NCI-H1694 treated with DMSO at 0.1 percent for 48 hours (cell line): ENCODE results near the gene CDK10.
"Not testable (repeated sequence)": the region's sequence is repeated elsewhere in the genome, so short reads cannot be mapped to it uniquely, and the experiment has no call there.

Source experiments
- DNase-seq: peaks from one replicate; lab custom pipeline; 2025; lab: John Stamatoyannopoulos, UW

CDK10 gene

DNA sequence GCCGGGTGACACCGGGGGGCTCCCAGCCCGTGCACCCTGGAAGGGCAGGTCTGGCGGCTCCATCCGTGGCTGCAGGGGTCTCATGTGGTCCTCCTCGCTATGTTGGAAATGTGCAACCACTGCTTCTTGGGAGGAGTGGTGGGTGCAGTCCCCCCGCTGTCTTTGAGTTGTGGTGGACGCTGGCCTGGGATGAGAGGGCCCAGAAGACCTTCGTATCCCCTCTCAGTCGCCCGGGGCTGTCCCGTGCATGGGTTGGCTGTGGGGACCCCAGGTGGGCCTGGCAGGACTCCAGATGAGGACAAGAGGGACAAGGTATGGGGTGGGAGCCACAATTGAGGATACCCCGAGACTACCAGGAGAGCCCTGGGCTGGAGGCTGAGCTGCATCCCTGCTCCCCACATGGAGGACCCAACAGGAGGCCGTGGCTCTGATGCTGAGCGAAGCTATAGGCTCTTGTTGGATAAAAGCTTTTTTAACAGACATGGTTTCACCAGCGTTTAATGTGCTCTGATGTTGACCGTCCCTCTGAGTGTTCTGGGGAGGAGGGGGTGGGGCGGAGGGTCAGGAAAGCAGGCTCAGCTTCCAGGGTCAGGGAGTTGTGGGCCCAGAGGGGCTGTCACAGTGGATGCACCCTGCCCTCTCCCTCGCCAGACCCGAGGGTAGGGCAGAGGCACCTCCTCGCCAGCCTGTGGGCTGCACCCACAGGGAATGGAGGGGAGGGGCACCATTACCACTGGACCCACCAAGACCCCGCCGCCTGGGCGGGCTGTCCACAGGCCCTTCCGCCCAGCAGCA is 9.6 kb downstream of the CDK10 start:
- DNase-seq = no peak

DNA sequence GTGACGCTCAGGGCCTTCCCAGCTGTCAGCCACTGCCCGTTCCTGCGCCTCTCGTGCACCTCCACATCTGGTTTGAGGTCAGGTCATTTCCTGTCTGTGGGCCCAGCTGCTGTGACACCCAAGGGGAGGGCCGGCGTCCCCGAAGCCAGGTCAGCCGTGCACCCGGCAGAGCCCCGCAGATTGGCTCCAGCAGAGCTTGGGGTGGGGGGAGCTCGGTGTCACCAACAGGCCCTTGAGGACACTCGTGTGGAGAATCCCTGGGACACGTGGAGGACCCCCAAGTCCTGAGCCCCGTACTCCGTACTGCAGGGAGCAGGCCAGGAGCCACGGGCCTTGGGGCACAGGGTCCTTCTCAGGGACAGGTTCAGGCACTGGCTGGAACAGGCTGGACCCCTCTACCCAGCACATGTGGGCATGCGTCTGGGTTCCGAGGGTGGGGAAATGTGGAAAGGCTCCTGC is 10.2 kb downstream of the CDK10 start:
- no peak for DNase-seq

DNA sequence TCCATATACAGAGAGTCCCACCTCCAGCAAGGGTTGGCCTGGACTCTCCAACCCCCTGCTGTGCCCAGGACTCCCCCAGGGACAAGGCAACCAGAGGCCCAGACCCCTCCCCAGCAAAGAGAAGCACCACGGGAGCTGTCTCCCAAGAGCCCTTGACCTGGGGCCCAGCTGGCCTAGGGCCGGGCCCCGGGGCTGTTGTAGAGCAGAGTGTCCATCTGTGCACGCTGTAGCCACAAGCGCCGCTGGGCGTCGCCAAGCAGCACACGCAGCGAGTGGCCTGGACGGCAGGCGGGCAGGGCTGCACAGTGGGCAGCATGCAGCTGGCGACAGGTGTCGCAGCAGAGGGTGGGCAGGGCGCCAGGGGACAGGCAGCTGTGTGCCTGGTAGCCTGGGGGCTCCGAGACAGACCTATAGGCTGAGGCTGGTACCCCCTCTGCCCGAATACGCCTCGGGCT is 10.7 kb downstream of the CDK10 start:
- DNase-seq = no peak

DNA sequence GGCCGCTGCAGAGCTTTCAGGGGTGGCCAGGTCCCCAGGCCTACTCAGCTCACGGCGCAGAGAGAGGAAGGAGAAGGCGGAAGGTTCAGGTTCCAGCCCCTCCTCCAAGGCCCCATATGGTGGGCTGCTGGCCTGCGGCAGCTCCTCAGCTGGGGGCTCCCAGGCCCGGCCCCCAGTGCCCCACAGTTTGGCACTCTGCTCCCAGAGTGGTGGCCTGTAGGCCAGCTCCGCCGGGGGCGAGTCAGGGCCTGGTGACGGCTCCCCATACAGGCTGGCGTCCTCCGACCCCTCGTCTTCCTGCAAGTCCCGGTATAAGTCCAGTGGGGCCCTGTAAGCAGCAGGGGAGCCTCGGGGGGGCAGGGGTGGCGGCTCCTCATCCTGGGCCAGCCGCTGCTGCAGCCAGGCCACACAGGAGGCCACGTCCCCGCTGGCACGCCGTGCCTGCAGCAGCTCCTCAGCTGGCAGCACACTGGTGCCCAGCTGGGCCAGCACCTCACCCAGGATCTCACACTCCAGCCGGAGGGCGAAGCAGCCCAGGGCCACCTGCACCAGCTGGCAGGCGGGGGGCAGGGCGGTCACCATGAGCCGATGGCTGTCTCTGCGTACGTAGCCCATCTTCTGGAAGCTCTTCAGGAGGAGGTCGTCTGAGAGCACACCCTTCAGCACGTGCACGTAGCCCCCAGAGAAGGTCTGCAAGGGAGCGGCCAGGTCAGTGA is 11.3 kb downstream of the CDK10 start:
- DNase-seq = no peak

DNA sequence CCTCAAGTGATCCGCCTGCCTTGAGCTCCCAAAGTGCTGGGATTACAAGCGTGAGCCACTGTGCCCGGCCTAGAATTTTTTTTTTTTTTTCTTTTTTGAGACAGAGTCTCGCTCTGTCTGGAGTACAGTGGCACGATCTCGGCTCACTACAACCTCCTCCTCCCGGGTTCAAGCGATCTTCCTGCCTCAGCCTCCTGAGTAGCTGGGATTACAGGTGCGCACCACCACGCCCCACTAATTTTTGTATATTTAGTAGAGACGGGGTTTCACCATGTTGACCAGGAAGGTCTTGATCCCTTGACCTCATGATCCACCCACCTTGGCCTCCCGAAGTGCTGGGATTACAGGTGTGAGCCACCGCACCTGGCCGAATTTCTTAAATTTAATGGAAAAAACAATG is 12.2 kb downstream of the CDK10 start:
- DNase-seq = not testable (repeated sequence)

DNA sequence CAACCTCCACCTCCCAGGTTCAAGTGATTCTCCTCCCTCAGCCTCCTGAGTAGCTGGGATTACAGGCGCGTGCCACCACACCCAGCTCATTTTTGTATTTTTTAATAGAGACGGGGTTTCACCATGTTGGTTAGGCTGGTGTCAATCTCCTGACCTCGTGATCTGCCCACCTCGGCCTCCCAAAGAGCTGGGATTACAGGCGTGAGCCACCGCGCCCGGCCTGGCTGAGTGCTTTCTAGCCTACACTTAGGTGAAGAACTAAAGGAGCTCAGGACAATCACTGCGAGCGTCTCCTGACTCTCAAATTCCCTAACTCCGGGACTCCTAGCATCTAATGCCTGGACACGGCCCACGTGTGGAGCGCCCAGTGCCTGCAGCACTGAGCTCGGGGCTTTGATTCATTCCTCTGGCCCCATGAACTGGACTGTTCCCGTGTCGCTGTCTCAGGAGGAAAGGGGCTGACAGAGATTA is 13.2 kb downstream of the CDK10 start:
- DNase-seq = not testable (repeated sequence)

DNA sequence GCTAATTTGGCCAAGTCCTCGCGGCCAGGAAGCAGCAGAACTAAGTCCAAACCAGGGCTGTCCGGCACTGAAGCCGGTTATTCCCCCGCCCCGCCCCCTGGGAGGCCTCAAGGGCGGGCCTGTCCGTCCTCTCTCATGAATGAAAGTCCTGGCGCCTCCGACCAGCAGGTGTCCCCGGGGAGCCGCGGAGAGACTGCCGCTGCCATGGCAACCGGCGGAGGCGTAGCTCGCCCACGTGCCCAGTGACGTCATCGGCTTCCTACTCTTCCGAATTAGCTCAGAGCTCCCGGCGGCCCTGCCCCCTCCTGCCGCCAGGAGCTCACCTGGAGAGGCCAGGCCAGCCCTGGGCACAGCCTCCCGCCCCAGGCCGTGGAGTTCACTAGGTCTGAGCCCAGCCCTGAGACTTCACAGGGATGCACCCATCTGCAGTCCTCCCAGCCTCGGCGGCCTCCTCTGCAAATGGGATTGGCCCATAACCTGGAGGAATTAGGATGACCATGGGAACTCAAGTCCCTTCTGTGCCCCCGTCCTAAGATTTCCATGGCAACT is 13.7 kb downstream of the CDK10 start:
- peak; percentile 80 for DNase-seq

DNA sequence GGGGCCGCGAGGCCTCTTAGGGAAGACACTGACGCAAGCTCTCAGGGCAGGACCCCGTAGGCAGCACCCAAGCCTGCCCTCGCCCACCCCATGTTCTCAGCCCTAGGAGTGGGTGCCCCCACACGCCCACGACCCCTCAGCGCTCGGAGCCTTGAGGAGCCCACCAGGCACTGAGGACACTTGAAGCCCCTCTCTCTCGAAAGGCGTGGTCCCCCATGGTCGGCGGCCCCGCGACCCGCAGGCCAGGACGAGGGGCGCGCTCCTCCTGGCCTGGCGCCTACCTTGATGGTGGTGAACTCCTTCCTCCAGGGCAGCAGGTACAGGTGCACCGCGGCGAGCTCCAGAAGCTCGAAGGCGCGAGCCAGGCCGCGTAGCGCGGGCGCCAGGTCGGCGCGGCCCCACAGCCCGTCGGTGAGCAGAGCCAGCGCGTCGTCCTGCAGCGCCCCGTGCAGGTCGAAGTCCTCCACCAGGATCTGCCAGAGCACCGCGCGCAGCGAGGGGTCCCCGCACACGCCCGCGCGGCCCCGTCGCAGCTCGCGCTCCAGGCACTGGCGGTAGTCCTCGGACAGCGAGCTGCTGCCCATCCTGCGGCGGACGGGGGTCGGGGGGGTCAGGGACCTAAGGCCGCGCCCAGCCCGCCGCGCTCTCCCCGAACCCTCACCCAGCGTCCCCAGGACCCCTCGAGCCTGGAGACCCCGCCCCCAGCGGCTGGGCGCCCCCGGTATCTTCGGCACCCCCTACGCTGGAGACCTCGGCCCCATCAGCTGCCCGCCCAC is 14.3 kb downstream of the CDK10 start:
- DNase-seq = no peak

DNA sequence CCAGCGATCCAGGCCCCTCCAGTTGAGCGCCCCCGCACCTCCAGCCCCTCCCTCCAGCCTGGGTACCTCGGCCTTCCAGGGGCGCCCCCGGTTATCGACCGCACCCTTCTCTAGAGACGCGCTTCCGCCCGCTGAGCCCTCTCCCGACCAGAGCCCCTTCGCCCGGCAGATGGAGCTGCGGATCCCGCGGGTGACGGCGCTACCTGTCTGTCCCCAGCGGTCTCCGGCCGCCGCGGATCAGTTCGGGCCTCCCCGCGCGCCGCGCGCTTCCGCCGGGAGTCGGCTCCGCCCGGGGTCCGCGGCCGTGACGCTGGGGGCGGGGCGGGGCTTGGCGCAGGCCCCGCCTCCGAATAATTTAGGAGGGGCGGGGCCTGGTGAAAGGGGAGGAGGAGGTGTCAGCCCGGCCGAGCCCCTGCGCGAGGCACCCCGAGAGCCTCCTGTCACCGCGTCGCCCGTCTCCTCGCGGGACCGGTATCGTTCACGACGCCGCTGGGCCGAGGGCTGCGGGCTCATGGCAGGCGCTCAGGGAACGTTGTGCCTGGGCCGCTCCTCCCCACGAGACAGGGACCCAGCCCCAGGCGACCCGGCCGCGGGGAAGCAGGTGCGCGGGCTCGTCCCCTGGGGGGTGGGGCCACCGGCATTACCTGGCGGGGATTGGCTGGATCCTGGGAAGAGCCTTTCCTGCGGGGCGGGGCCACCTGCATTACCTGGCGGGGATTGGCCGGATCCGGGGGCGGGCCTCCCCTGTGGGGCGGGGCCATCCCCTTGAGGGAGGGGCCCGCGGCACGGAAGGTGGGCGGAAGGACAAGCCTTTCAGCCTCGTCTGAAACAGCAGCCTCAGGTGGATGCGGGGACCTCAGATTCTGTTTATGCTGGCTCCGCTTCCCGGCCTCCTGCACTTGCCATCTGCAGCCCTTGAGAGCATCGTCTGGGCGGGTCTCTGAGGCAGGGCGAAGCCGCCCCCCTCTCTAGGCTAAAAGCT is 15.2 kb downstream of the CDK10 start, which contains the start of gene SPATA2L:
SPATA2L (minus strand) TSS at position 281 of the 982 bp plus-strand sequence. CDS start 473 bp downstream, outside the sequence.
- DNase-seq = peak; percentile 81

DNA sequence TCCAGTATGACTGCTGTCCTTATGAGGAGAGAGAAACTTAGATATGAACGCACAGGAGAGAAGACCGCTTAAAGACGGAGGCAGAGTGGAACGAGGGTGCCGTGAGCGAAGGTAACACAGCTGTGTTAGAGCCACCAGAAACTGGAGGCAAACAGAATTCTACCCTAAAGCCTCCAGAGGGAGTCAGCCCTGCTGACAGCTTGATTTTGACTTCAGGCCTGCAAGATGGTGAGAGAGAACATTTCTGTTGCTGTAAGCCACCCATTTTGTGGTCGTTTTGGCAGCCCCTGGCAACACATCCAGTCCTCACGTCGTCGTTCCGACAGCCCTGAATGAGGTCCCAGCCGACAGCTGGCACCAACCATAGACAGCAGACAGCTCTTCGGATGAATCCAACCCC is 17.8 kb downstream of the CDK10 start:
- no peak for DNase-seq

DNA sequence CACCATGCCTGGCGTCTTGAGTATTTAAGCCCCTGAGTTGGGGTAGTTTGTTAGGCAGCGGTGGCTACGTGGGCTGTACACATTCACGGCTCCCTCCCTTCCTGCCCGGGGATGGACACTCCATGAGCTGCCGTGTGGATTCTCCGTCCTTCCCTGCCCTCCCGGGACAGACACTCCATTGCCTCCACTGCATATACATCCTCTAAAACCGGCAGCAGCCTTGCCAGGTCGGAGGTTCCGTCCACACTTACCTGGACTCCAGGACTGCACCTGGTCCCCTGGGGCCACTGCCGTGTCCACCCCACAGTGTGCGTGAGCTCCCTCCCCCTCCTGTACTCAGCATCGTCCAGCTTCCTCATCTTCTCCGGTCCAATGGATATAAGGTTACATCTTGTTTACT is 18.5 kb downstream of the CDK10 start:
- no peak for DNase-seq

DNA sequence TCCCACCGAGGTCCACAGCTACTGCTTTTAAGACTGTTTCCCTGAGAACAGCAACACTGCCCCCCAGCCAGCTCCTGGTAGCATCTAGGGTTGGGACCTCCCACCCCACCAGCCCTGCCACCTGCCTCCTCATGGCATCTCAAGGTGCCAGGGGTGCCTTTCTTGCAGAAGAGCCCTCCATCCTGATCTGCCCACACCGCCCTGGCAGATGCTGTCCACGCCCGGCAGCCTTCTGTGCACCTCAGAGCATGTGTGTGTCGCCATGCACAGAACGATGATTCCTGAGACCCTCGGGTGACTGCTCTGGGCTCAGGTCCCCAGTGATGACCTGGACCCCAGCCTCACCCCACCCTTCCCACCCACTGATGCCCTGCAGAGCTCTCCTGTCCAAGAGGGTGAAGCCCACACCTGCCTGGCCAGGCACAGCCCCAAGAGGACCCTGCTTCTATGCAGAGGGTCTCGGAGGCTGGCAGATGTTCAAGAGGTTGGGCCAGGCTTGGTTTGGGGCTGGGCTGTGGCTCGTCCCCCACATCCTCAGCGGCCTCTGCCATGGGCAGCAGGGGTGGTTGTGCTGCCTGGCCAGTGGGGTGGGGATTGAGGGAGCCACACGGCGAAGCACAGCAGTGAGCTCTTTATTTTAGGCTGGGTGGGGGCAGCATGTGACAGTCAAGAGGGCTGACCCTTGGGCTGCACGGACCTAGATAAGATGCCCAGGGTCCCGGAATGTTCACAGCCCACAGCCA is 20.2 kb downstream of the CDK10 start:
- DNase-seq = no peak

DNA sequence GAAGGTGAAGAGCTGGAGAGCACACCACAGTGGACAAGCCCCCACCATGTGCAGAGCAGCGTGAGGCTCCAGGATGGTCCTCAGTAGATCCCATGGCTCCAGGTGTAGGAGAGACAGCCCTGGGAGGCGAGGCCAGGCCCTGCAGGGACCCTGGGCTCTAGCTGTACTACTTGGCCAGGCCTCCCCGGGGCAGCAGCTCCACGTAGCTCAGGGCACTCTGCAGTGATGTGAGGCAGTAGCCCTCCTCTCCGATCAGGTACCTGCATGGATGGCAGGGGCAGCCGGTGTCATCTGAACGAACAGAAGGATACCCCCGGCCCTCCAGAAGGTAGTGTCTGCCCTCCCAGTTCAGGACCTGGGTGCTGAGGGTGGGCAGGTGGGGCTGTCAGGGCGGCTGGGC is 21.2 kb downstream of the CDK10 start:
- no peak for DNase-seq

DNA sequence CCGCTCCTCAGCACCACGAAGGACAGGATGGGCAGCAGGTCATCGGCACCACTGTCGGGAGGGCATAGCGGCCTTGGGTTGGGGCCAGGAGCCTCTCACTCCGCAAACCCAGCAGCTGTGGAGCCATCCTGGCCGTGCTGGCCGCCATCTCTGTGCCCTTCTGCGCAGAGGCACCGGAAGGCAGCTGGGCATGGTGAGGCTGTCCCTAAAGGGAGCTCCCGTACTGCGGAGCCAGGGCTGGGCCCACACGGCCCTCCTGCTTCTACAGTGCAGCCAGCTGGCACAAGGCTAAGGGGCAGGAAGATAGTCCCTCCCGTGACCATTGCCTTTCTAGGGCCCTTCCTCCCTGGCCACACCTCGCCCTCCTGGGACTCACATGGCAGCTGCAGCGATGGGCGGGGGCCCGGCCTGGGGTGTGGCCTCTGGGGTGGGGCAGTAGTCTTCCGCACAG is 22.0 kb downstream of the CDK10 start:
- DNase-seq = no peak

DNA sequence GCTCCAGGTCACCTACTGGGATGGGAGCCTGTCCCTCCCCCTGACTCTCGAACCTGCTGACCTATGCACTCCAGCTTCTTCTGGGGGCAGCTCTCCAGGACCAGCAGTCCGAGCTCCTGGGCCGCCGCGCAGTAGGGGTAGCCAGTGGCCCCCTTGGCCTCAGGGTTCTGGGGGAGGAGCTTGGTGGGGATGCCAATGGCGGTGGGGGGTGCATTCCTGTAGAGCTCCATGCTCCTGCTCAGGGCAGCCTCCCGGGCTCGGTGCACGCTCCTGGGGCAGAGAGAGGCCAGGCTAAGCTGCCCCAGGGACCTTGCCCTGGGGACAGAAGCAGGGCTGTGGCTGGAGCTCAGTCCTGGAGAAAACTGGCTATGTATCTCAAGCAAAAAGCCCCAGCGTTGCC is 22.7 kb downstream of the CDK10 start:
- DNase-seq = no peak

DNA sequence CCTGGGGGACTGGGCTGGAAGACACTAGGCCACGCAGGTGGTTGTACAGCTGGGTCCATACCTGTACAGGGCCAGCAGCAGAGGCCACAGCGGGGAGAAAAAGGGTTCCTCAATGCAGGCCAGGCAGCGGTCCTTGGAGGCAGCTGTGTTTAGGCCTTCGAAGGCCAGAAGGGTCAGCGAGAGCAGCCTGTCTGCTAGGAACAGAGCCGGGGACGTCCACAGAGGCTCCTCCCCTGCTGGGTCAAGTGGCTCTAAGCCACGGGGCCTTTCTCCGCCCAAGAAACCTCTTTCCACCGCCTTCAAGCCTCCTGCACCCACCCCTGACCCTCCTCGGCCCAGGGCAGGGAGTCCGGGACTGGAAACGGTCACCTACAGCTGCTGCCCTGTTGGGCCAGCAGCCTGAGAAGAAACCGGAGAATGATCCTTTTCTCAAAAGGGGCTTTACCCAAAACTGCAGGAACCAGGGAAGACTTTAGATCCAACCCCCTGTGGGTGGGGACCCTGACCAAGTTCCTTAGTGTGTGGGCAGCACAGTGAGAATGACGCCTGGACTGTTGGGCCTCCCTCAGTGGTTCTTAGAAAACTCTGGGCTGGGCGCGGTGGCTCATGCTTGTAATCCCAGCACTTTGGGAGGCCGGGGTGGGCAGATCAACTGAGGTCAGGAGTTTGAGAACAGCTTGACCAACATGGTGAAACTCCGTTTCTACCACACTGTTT is 23.4 kb downstream of the CDK10 start:
- no peak for DNase-seq

DNA sequence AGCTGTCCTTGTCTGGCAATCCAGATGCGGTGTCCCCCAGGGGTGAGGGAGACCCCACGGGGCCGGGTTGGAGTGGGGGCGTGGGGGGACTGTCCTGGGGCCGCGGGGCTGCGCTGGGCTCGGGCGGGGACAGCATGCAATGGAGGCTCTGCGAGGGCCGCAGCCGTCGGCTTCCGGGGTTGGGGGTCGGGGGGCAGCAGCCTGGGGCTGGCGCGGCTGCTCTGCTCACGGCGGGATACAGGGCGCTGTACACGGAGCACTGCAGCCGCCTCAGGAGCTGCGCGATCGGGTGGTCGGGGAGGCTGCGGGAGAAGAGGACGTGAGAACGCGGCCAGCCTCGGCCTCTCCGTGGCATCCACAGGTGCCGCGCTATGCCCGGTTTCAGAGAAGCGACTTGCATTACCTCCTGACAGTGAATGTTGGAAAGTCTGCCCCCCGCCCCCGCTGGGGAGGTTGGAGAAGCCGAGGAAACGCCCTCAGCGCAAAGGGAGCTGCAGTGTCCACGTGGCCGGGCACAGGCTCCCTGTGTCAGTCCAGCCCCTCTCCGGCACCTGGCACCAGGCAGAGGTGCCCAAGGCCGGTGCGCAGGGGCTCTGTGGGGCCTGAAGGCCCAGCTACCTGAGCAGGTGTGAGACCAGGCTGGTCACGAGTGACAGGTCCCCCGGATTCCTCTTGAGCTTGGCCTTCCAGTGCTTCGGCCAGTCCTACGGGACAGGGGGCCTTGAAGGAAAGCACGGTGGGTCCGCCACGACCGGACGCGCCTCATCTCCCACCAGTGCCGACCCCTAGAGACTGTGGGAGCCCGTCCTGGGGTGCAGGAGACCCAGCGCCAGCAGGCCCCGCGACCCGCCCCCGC is 24.4 kb downstream of the CDK10 start:
- no peak for DNase-seq

DNA sequence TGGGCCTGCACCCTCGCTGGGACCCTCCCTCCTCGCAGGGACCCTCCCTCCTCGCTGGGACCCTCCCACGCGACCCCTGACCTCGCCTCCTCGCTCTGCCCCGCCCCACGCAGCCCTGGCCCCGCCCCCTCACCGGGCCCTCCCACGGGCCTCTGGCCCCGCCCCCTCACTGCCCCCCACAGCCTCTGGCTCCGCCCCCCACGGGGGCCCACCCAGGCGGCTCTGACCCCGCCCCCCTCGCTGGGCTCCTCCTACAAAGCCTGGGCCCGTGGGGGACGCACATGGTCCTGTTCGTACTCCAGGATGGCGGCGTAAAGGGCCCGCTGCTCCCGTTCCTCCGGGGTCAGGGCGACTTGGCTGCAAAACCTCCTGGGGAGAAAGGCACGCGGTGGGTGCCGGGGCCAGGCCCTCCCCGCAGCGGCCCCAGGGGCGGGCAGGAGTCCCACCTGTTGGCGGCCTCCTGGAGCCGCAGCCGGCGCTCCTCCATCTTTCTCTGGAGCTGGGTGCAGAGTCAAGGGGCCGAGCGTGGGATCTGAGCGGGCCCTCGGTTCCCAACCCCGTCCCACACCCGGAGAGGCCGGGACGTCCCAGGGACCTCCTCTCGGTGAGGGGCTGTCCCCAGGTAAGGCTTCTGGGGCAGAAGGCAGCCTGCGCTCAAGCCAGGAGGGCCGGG is 25.2 kb downstream of the CDK10 start:
- no peak for DNase-seq
